ENCODE measurements around the gene C11orf68. TPM values are rescaled to one million over a fixed set of nuclear protein-coding genes. Genes with fewer than 3 reads are reported as not detected.

The C11orf68 gene
- total and polyA plus RNA-seq, 10 of the 15 experiments (the other 5 are each of a cell fraction or from before 2014, with no cell fraction given) = 3.0 to 25.4 (median 16.7) TPM

DNA sequence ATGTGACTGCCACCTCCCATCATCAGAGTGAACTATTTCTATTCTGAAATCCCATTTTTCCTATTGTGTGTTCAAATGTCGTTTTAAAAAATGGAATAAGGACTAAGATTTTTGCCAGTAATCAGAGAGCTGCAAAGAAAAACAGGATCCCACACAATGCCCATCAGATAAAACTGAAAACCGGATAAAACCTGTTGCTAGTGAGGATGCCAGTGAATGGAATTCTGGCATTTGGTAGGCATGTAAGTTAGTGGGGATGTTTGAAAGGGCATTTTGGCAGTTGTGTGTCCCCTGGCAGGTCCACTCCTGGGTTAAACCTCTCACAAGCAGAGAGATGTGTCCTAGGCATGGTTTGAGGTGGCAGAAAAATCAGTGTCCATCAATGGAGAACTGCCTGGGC, 6.5 kb upstream of the C11orf68 start:
- no TSS peak for BruUV-seq (replicated peaks)
- ChIA-PET POLR2A (interaction anchor here (0.9 to 1.9 kb wide), 3 partner anchors 35 to 65 kb away, joined by 3 to 6 read pairs (median 5); partner anchors contain the start of genes CCDC85B, FIBP and MUS81), CTCF (no interaction called here), RAD21 (ENCODE audit: unreplicated experiment) (no interaction called here), SMC1A (ENCODE audit: uncharacterized antibody, unreplicated experiment) (no interaction called here)
- in situ Hi-C loops (cut with MboI) (no loop called here), intact Hi-C loops (cut with micrococcal nuclease; ENCODE audit: unreplicated experiment) (loop anchor here (5.0 kb wide), 1 partner anchor 33 kb away; the partner anchor contains the start of gene CCDC85B)
- Histone ChIP-seq H3K4me3 (no peak overlapping the region), H3K36me3 (ENCODE audit: control insufficient read depth in 2 of 2, insufficient read depth in 2 of 2, low read length in 1 of 2) (peaks cover 0 to 2% of the 10 kb centered on the region in 2 experiments; a peak in 2 of 4 replicates), H2AFZ (ENCODE audit: control insufficient read depth, low read depth, low read length) (no peak overlapping the region), H3K27ac (ENCODE audit: control insufficient read depth, insufficient read depth) (no peak overlapping the region), H3K9ac (ENCODE audit: control insufficient read depth, insufficient read depth, low read length) (no peak overlapping the region), H3K79me2 (ENCODE audit: control insufficient read depth, insufficient read depth, low read length) (peaks cover 5% of the 10 kb centered on the region), H3K4me1 (ENCODE audit: control insufficient read depth, insufficient read depth, low read length) (peaks cover 25% of the 10 kb centered on the region), H3K4me2 (ENCODE audit: control insufficient read depth, insufficient read depth) (no peak overlapping the region), H3K9me3 (replicated peaks; ENCODE audit: control insufficient read depth, insufficient read depth, low read length) (no peaks in the 10 kb centered on the region), H4K20me1 (ENCODE audit: control insufficient read depth, insufficient read depth) (no peaks in the 10 kb centered on the region), H3K27me3 (replicated peaks in 1 of 2; ENCODE audit: control insufficient read depth in 2 of 2, insufficient read depth in 2 of 2, low read length in 1 of 2) (no peaks in the 10 kb centered on the region)
- ATAC-seq (no peak), FAIRE-seq (no peak), DNase-seq (ENCODE audit: low read depth, low spot score) (no peak)
- 93% methylated on average over 2 of the region's 2 CpGs for WGBS (ENCODE audit: insufficient coverage, insufficient replicate concordance, low lambda C conversion rate, missing lambda C conversion rate)
- TF ChIP-seq IKZF2 (IDR thresholded peaks at IDR 0.05) (no peak), HDGF (IDR thresholded peaks at IDR 0.05) (no peak)

DNA sequence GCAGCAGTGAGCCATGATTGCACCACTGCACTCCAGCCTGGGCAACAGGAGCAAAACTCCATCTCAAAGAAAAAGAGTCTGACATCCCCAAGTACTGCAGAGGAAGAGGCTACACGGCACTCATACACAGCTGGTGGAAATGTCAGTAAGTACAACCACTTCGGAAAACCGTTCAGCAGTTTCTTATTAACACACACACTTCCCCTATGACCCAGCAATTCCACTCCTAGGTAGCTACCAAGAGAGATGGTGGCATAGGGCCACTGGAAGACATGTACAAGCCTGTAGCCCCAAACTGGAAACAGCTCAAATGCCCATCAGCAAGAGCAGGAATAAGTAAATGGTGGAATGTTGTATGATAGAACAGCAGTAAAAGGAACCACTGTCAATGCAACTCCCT, 3.7 kb upstream of the C11orf68 start:
- POLR2A ChIA-PET = interaction anchor here (0.9 to 1.7 kb wide), 2 partner anchors 10 to 11 kb away, joined by 3 to 6 read pairs; no protein-coding TSS in a partner anchor
- Histone ChIP-seq H3K9ac (ENCODE audit: control insufficient read depth, insufficient read depth, low read length) (no peak overlapping the region), H3K27me3 (replicated peaks in 1 of 2; ENCODE audit: control insufficient read depth in 2 of 2, insufficient read depth in 2 of 2, low read length in 1 of 2) (no peaks in the 10 kb centered on the region), H3K4me2 (ENCODE audit: control insufficient read depth, insufficient read depth) (no peak overlapping the region), H2AFZ (ENCODE audit: control insufficient read depth, low read depth, low read length) (no peak overlapping the region), H4K20me1 (ENCODE audit: control insufficient read depth, insufficient read depth) (no peaks in the 10 kb centered on the region), H3K9me3 (replicated peaks; ENCODE audit: control insufficient read depth, insufficient read depth, low read length) (no peaks in the 10 kb centered on the region), H3K4me3 (no peak overlapping the region), H3K27ac (ENCODE audit: control insufficient read depth, insufficient read depth) (no peak overlapping the region), H3K4me1 (ENCODE audit: control insufficient read depth, insufficient read depth, low read length) (peaks cover 17% of the 10 kb centered on the region), H3K36me3 (ENCODE audit: control insufficient read depth in 2 of 2, insufficient read depth in 2 of 2, low read length in 1 of 2) (peaks cover 0 to 2% of the 10 kb centered on the region in 2 experiments; a peak in 2 of 4 replicates), H3K79me2 (ENCODE audit: control insufficient read depth, insufficient read depth, low read length) (peaks cover 26% of the 10 kb centered on the region)
- SMC1A ChIA-PET (ENCODE audit: uncharacterized antibody, unreplicated experiment) = interaction anchor here (0.7 kb wide), 1 partner anchor 10 kb away, joined by 3 read pairs; no protein-coding TSS in a partner anchor
- no TSS peak for BruUV-seq (replicated peaks)
- ATAC-seq (no peak), DNase-seq (ENCODE audit: low read depth, low spot score) (no peak), FAIRE-seq (no peak)
- no peak for TF ChIP-seq LARP7 (IDR thresholded peaks at IDR 0.05)
- TF ChIP-seq, protein P1, sequence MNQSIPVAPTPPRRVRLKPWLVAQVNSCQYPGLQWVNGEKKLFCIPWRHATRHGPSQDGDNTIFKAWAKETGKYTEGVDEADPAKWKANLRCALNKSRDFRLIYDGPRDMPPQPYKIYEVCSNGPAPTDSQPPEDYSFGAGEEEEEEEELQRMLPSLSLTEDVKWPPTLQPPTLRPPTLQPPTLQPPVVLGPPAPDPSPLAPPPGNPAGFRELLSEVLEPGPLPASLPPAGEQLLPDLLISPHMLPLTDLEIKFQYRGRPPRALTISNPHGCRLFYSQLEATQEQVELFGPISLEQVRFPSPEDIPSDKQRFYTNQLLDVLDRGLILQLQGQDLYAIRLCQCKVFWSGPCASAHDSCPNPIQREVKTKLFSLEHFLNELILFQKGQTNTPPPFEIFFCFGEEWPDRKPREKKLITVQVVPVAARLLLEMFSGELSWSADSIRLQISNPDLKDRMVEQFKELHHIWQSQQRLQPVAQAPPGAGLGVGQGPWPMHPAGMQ (IDR thresholded peaks at IDR 0.05; ENCODE audit: borderline replicate concordance) = no peak
- no peak for TF ChIP-seq YBX1 (IDR thresholded peaks at IDR 0.05)
- in situ Hi-C loops (cut with MboI) (no loop called here), intact Hi-C loops (cut with micrococcal nuclease; ENCODE audit: unreplicated experiment) (no loop called here)
- RAD21 ChIA-PET (ENCODE audit: unreplicated experiment) = no interaction called here
- CTCF ChIA-PET = interaction anchor here (1.1 to 1.4 kb wide), 5 partner anchors 36 to 122 kb away, joined by 3 to 10 read pairs (median 3); partner anchors contain the start of gene MUS81
- 100% methylated on average over 3 of the region's 3 CpGs for WGBS (ENCODE audit: insufficient coverage, insufficient replicate concordance, low lambda C conversion rate, missing lambda C conversion rate)

All from GM12878 (cell line).